Caco-2 (cell line): ENCODE data around the gene PRICKLE3. TPM values are rescaled to one million over a fixed set of nuclear protein-coding genes. Genes with fewer than 3 reads are reported as not detected.
A peak's percentile ranks its signal among the peaks of the same experiment; 100 is the strongest.
"Not testable (repeated sequence)": the region's sequence is repeated elsewhere in the genome, so short reads cannot be mapped to it uniquely, and the experiment has no call there.

Experiments used
- BruUV-seq: library from RNA; stranded (reverse); fragments of 400-500 nt; replicated peaks from 2 replicates; lab custom pipeline; 2021; lab: Mats Ljungman, UMichigan
- CTCF ChIA-PET: fragments of 300-600 bp; sonication (Branson Sonifier 250); formaldehyde crosslinking; loops from one replicate; lab custom pipeline; 2022; ENCODE audit warnings: antibody characterized with exemption; lab: Charles Lee
- POLR2A ChIA-PET: fragments of 300-600 bp; sonication (Branson Sonifier 250); formaldehyde crosslinking; loops from one replicate; lab custom pipeline; 2022; ENCODE audit warnings: antibody characterized with exemption; lab: Charles Lee
- DNase-seq, 2 experiments: peaks; one replicate each; pipeline versions ENCODE4 v3.0.0 to v3.0.0-alpha.2; 2020 to 2022
- H3K27me3 ChIP-seq: replicated peaks from 2 replicates; pipeline ENCODE4 v1.6.0; 2011; ENCODE audit warnings: low read length; ENCODE audit not compliant: control insufficient read depth, insufficient read depth
- H3K36me3 ChIP-seq: 2 replicates; pipeline ENCODE4 v1.5.1; 2011; ENCODE audit warnings: low read length; ENCODE audit not compliant: control insufficient read depth, insufficient read depth
- H3K4me1 ChIP-seq: fragments of 250-450 bp; sonication (Bioruptor Pico); 2 replicates; pipeline ENCODE4 v1.5.1; 2020; ENCODE audit warnings: mild to moderate bottlenecking
- H3K4me3 ChIP-seq: 2 replicates; pipeline ENCODE4 v1.5.1; 2011; ENCODE audit warnings: low read depth, mild to moderate bottlenecking, control low read depth, low read length
- H3K9me3 ChIP-seq: fragments of 250-450 bp; sonication (Bioruptor Pico); 2 replicates; pipeline ENCODE4 v1.5.1; 2020; ENCODE audit warnings: mild to moderate bottlenecking, moderate library complexity
- H3K27ac Mint-ChIP-seq: one replicate; pipeline ENCODE4 v1.8.0; 2022; ENCODE audit warnings: mixed read lengths; ENCODE audit not compliant: unreplicated experiment
- H3K27me3 Mint-ChIP-seq: one replicate; pipeline ENCODE4 v1.8.0; 2022; ENCODE audit warnings: mixed read lengths; ENCODE audit not compliant: insufficient read depth, unreplicated experiment
- H3K36me3 Mint-ChIP-seq: one replicate; pipeline ENCODE4 v1.8.0; 2022; ENCODE audit warnings: mild to moderate bottlenecking, mixed read lengths; ENCODE audit not compliant: insufficient read depth, unreplicated experiment
- H3K4me1 Mint-ChIP-seq: one replicate; pipeline ENCODE4 v1.8.0; 2022; ENCODE audit warnings: low read depth, mixed read lengths; ENCODE audit not compliant: unreplicated experiment
- H3K4me3 Mint-ChIP-seq: one replicate; pipeline ENCODE4 v1.8.0; 2022; ENCODE audit warnings: mild to moderate bottlenecking, moderate library complexity, mixed read lengths; ENCODE audit not compliant: unreplicated experiment
- H3K9me3 Mint-ChIP-seq: one replicate; pipeline ENCODE4 v1.8.0; 2022; ENCODE audit warnings: mixed read lengths; ENCODE audit not compliant: unreplicated experiment
- CTCF ChIP-seq, 2 experiments: fragments of 200-600 bp in 1 of 2; IDR thresholded peaks; 1 replicate in 1 of 2; 2 replicates in 1 of 2; pipeline versions ENCODE4 v1.5.1 to v1.8.0; 2011 to 2022; ENCODE audit warnings: antibody characterized with exemption in 1 of 2, control low read depth in 1 of 2, inconsistent platforms in 1 of 2, low read depth in 1 of 2, low read length in 1 of 2, mild to moderate bottlenecking in 1 of 2, moderate library complexity in 1 of 2; ENCODE audit not compliant: insufficient read depth in 1 of 2, severe bottlenecking in 1 of 2, unreplicated experiment in 1 of 2
- intact Hi-C: fragments of 100-400 bp; cut with micrococcal nuclease; formaldehyde crosslinking; loops from one replicate; pipeline ENCODE4 v1.10.0; 2022; ENCODE audit not compliant: unreplicated experiment
- total RNA-seq: library from RNA; stranded (reverse); gene quantifications from 2 replicates; pipeline ENCODE4 v1.2.3, GENCODE V29; 2022

PRICKLE3 gene
- total RNA-seq, 1 experiment from 2014 or later: 8.4 TPM

GRCh38 chrX:49147282-49147681 is 38.9 kb downstream of the PRICKLE3 start:
- no peak overlapping the region for H3K4me3 Mint-ChIP-seq
- no peak for TF ChIP-seq CTCF (IDR thresholded peaks at IDR 0.05; ENCODE audit: insufficient read depth in 1 of 2, low read depth in 1 of 2, low read length in 1 of 2, severe bottlenecking in 1 of 2, unreplicated experiment in 1 of 2)
- no TSS peak for BruUV-seq
- no peak for DNase-seq
- H3K4me1 ChIP-seq: peaks cover 10% of the 10 kb centered on the region; the same call in 1 of the 2 replicates
- no peak overlapping the region for H3K4me3 ChIP-seq
- ChIA-PET CTCF (no interaction called here), POLR2A (no interaction called here)
- H3K36me3 ChIP-seq: no peaks in the 10 kb centered on the region
- no peaks in the 10 kb centered on the region for H3K9me3 ChIP-seq
- intact Hi-C loops: no loop called here
- no peaks in the 10 kb centered on the region for H3K4me1 Mint-ChIP-seq
- H3K27me3 Mint-ChIP-seq: no peaks in the 10 kb centered on the region
- peaks cover 4% of the 10 kb centered on the region for H3K36me3 Mint-ChIP-seq
- no peak overlapping the region for H3K27ac Mint-ChIP-seq
- H3K9me3 Mint-ChIP-seq: no peaks in the 10 kb centered on the region
- H3K27me3 ChIP-seq: no peaks in the 10 kb centered on the region

- H3K4me3 ChIP-seq, POLR2A ChIA-PET, H3K9me3 Mint-ChIP-seq, H3K27ac Mint-ChIP-seq, H3K27me3 ChIP-seq, H3K9me3 ChIP-seq, DNase-seq, H3K36me3 ChIP-seq, H3K4me1 ChIP-seq, H3K4me1 Mint-ChIP-seq, CTCF ChIA-PET, H3K4me3 Mint-ChIP-seq, H3K36me3 Mint-ChIP-seq, intact Hi-C loops, H3K27me3 Mint-ChIP-seq, BruUV-seq: not testable (repeated sequence)
Measured at GRCh38 chrX:49143154-49143553, 43.0 kb downstream of the PRICKLE3 start.

GRCh38 chrX:49142264-49142663 is 43.9 kb downstream of the PRICKLE3 start:
- H3K9me3 ChIP-seq, intact Hi-C loops, H3K4me1 ChIP-seq, H3K27me3 ChIP-seq, CTCF ChIA-PET, POLR2A ChIA-PET, BruUV-seq, H3K9me3 Mint-ChIP-seq, H3K36me3 Mint-ChIP-seq, H3K4me1 Mint-ChIP-seq, H3K4me3 ChIP-seq, DNase-seq, H3K27ac Mint-ChIP-seq, H3K27me3 Mint-ChIP-seq, H3K36me3 ChIP-seq, H3K4me3 Mint-ChIP-seq: not testable (repeated sequence)

- CTCF ChIA-PET: no interaction called here
- Mint-ChIP-seq H3K4me1 (no peaks in the 10 kb centered on the region), H3K27me3 (no peaks in the 10 kb centered on the region), H3K36me3 (peaks cover 6% of the 10 kb centered on the region), H3K4me3 (no peak overlapping the region), H3K27ac (no peak overlapping the region), H3K9me3 (no peaks in the 10 kb centered on the region)
- POLR2A ChIA-PET: no interaction called here
- intact Hi-C loops: no loop called here
- TF ChIP-seq CTCF (IDR thresholded peaks at IDR 0.05; ENCODE audit: insufficient read depth in 1 of 2, low read depth in 1 of 2, low read length in 1 of 2, severe bottlenecking in 1 of 2, unreplicated experiment in 1 of 2): no peak
- no peaks in the 10 kb centered on the region for H3K9me3 ChIP-seq
- peak in 1 of 2 experiments; percentile 4 for DNase-seq
- H3K27me3 ChIP-seq: no peaks in the 10 kb centered on the region
- no TSS peak for BruUV-seq
- no peak overlapping the region for H3K4me3 ChIP-seq
- no peaks in the 10 kb centered on the region for H3K4me1 ChIP-seq
- no peaks in the 10 kb centered on the region for H3K36me3 ChIP-seq
Measured at GRCh38 chrX:49139713-49140112, 46.5 kb downstream of the PRICKLE3 start.
